Natural killer cell (primary cell): ENCODE results near the gene DAPK1. TPM values are rescaled to one million over a fixed set of nuclear protein-coding genes. Genes with fewer than 3 reads are reported as not detected.
A peak's percentile ranks its signal among the peaks of the same experiment; 100 is the strongest.

Experiments
- ATAC-seq, 3 donors: fragments of 150-1000 bp in 2 of 3; fragments of 200-7000 bp in 1 of 3; cut with Tn5 transposase; 1 replicate in 1 of 3; 2 replicates in 2 of 3; pipeline ENCODE4 v1.10.0; 2021; ENCODE audit warnings: mild to moderate bottlenecking in 2 of 3, moderate library complexity in 2 of 3
- DNase-seq, 2 donors: peaks; one replicate each; pipeline versions ENCODE4 v3.0.0 to v3.0.0-alpha.2; 2013 to 2021; ENCODE audit warnings: mixed read lengths in 1 of 2
- H3K27ac ChIP-seq: one replicate; pipeline ENCODE4 v1.5.1; 2013; ENCODE audit warnings: mild to moderate bottlenecking, low read length
- H3K27me3 ChIP-seq: one replicate; pipeline ENCODE4 v1.6.1; 2013; ENCODE audit warnings: low read length; ENCODE audit not compliant: control insufficient read depth, insufficient read depth
- H3K36me3 ChIP-seq: one replicate; pipeline ENCODE4 v1.6.1; 2013; ENCODE audit warnings: low read length; ENCODE audit not compliant: control insufficient read depth, insufficient read depth
- H3K4me1 ChIP-seq: one replicate; pipeline ENCODE4 v1.6.1; 2013; ENCODE audit warnings: low read length; ENCODE audit not compliant: control insufficient read depth, insufficient read depth
- H3K4me3 ChIP-seq: one replicate; pipeline ENCODE4 v1.5.1; 2013; ENCODE audit warnings: low read length
- H3K9me3 ChIP-seq: one replicate; pipeline ENCODE4 v1.6.1; 2013; ENCODE audit warnings: low read length; ENCODE audit not compliant: control insufficient read depth, insufficient read depth
- H3K27ac Mint-ChIP-seq, 2 donors: one replicate each; pipeline ENCODE4 v1.8.0; 2022; ENCODE audit warnings: mild to moderate bottlenecking in 2 of 2, mixed read lengths in 2 of 2, moderate library complexity in 1 of 2
- H3K27me3 Mint-ChIP-seq, 2 donors: one replicate each; pipeline ENCODE4 v1.8.0; 2022; ENCODE audit warnings: low read depth in 2 of 2, mixed read lengths in 2 of 2
- H3K36me3 Mint-ChIP-seq: one replicate; pipeline ENCODE4 v1.8.0; 2022; ENCODE audit warnings: mixed read lengths
- H3K4me1 Mint-ChIP-seq, 2 donors: one replicate each; pipeline ENCODE4 v1.8.0; 2022; ENCODE audit warnings: mixed read lengths in 2 of 2
- H3K4me3 Mint-ChIP-seq: one replicate; pipeline ENCODE4 v1.8.0; 2022; ENCODE audit warnings: mild to moderate bottlenecking, moderate library complexity, mixed read lengths
- H3K9me3 Mint-ChIP-seq, 2 donors: one replicate each; pipeline ENCODE4 v1.8.0; 2022; ENCODE audit warnings: mixed read lengths in 2 of 2
- WGBS: methylation state at CpG from one replicate; pipeline ENCODE4 v1.1.7; 2013; ENCODE audit warnings: missing lambda C conversion rate; ENCODE audit not compliant: insufficient coverage; 5-methylcytosine and 5-hydroxymethylcytosine counted together
- intact Hi-C: fragments of 100-400 bp; cut with micrococcal nuclease; formaldehyde crosslinking; loops from one replicate; pipeline ENCODE4 v1.14.2; 2022
- total RNA-seq, 4 donors: library from RNA; stranded (reverse); fragments of 120-200 nt in 1 of 4; gene quantifications; one replicate each; pipeline versions ENCODE4 v1.2.3 to v1.2.4, GENCODE V29; 2013 to 2022
- TF ChIP-seq, protein P1 (sequence below): fragments of 200-600 bp; IDR thresholded peaks from one replicate; pipeline ENCODE4 v1.8.0; 2022; ENCODE audit warnings: antibody characterized with exemption

The DAPK1 gene
- total RNA-seq, 3 donors from 2014 or later (not counting 1 experiment from before 2014, with no cell fraction given) = 12.2 to 26.5 (median 22.7) TPM

DNA sequence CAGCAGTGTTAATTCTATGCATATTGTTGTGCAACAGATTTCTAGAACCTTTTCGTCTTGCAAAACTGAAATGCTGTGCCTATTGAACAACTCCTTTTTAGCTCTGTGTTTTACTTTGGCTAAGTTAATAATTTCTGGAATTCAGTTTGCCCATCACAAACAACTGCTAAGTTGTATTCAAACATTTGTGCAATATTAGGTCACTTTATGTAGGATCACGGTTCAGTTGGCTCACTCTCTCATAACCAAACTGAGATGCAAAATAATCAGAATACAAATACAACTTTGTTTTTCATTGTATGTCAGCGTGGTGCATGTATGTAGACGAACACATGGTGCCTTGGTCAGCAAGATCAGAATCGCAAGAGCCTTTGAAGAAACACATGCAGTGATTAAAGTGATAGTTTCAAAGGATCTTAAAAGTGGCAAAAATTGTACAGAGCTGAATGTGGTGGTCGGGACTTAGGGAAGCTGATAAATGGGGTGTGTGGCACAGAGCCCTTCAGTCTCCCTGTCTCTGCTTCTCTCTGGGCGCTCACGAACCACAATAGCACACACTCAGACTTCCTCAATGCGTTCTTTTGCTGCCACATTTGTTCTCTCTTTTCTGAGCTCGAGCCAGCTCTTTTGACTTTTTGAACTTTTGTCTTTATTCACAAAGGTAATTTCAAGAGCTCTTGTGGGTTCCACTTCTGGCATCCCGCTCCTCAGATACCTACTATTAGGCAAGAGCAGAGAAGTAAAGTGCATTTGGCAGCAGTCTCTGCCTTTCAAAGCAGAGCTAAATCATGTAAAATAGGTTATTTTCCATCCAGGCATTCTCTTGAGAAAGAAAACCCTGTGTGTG lies 115.8 kb downstream of the DAPK1 start:
- H3K27me3 Mint-ChIP-seq = peaks cover 0 to 6% of the 10 kb centered on the region in 2 donors
- no peaks in the 10 kb centered on the region for H3K27me3 ChIP-seq
- peaks cover 0 to 5% of the 10 kb centered on the region in 2 donors for H3K4me1 Mint-ChIP-seq
- no peak overlapping the region for H3K27ac ChIP-seq
- no peak overlapping the region for H3K4me3 Mint-ChIP-seq
- no peaks in the 10 kb centered on the region for H3K9me3 Mint-ChIP-seq
- DNase-seq = no peak
- no peak overlapping the region for H3K4me3 ChIP-seq
- no peaks in the 10 kb centered on the region for H3K4me1 ChIP-seq
- TF ChIP-seq, protein P1, sequence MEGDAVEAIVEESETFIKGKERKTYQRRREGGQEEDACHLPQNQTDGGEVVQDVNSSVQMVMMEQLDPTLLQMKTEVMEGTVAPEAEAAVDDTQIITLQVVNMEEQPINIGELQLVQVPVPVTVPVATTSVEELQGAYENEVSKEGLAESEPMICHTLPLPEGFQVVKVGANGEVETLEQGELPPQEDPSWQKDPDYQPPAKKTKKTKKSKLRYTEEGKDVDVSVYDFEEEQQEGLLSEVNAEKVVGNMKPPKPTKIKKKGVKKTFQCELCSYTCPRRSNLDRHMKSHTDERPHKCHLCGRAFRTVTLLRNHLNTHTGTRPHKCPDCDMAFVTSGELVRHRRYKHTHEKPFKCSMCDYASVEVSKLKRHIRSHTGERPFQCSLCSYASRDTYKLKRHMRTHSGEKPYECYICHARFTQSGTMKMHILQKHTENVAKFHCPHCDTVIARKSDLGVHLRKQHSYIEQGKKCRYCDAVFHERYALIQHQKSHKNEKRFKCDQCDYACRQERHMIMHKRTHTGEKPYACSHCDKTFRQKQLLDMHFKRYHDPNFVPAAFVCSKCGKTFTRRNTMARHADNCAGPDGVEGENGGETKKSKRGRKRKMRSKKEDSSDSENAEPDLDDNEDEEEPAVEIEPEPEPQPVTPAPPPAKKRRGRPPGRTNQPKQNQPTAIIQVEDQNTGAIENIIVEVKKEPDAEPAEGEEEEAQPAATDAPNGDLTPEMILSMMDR = no peak
- H3K36me3 Mint-ChIP-seq = no peaks in the 10 kb centered on the region
- no peak overlapping the region for H3K27ac Mint-ChIP-seq
- no peaks in the 10 kb centered on the region for H3K36me3 ChIP-seq
- ATAC-seq = no peak
- intact Hi-C loops = no loop called here
- 52% methylated on average over 10 of the region's 11 CpGs for WGBS
- no peaks in the 10 kb centered on the region for H3K9me3 ChIP-seq

DNA sequence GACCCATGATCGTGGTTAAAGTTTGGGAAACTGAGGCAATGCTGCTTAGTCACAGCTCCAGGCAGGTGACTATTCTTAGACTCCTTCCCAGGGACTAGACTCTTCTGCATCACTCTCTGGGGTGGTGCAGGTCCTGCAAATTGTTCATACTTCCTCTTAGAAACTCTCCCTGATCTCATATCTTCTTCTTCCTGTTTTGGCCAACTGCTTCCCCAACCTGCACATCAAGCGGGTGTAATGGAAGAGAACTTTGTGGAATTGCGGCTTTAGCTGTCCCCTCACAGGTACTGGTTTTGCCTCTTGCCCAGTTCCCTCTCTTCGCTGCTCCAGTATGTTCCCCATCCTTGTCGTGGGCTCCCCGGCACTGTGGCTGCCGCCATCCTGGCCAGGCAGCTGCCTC lies 116.7 kb downstream of the DAPK1 start:
- no peak overlapping the region for H3K27ac ChIP-seq
- WGBS = 66% methylated on average over 7 of the region's 7 CpGs
- H3K27me3 ChIP-seq = no peaks in the 10 kb centered on the region
- intact Hi-C loops = no loop called here
- Mint-ChIP-seq H3K4me3 (no peak overlapping the region), H3K4me1 (peaks cover 0 to 9% of the 10 kb centered on the region in 2 donors), H3K9me3 (no peaks in the 10 kb centered on the region), H3K36me3 (no peaks in the 10 kb centered on the region), H3K27ac (no peak overlapping the region), H3K27me3 (peaks cover 0 to 6% of the 10 kb centered on the region in 2 donors)
- DNase-seq (no peak), ATAC-seq (peak in 1 of 3 donors; percentile 39)
- TF ChIP-seq, protein P1 = no peak
- H3K4me3 ChIP-seq = no peak overlapping the region
- H3K36me3 ChIP-seq = no peaks in the 10 kb centered on the region
- H3K9me3 ChIP-seq = no peaks in the 10 kb centered on the region
- H3K4me1 ChIP-seq = no peaks in the 10 kb centered on the region

DNA sequence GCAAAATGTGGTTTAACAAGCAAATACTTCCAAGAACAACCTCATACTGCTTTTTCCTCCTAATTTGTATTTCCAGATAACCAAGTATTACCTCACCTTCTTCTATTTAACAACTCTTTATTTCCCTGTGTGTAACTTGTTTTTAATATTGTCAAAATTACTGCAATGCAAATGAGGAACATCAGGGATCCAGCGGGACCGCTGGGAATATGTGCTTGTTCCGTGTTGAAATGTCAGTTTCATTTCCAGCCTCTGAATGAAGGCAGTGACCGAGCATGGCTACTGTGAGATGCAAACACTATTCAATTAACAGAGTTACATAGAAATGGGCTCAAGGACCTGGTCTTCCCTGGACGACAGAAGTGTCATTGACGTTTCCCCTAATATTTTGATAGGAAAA lies 117.5 kb downstream of the DAPK1 start:
- Mint-ChIP-seq H3K36me3 (no peaks in the 10 kb centered on the region), H3K4me3 (no peak overlapping the region), H3K4me1 (peaks cover 0 to 9% of the 10 kb centered on the region in 2 donors), H3K27ac (no peak overlapping the region), H3K27me3 (peaks cover 0 to 6% of the 10 kb centered on the region in 2 donors), H3K9me3 (no peaks in the 10 kb centered on the region)
- Histone ChIP-seq H3K27me3 (no peaks in the 10 kb centered on the region), H3K27ac (no peak overlapping the region), H3K4me1 (no peaks in the 10 kb centered on the region), H3K36me3 (no peaks in the 10 kb centered on the region), H3K4me3 (no peak overlapping the region), H3K9me3 (no peaks in the 10 kb centered on the region)
- intact Hi-C loops = no loop called here
- WGBS = 96% methylated on average over 6 of the region's 6 CpGs
- TF ChIP-seq, protein P1 = no peak
- no peak for ATAC-seq
- DNase-seq = no peak
